ENCODE results near the gene IFNK.
"Not testable (repeated sequence)": the region's sequence is repeated elsewhere in the genome, so short reads cannot be mapped to it uniquely, and the experiment has no call there.

Gene IFNK

DNA sequence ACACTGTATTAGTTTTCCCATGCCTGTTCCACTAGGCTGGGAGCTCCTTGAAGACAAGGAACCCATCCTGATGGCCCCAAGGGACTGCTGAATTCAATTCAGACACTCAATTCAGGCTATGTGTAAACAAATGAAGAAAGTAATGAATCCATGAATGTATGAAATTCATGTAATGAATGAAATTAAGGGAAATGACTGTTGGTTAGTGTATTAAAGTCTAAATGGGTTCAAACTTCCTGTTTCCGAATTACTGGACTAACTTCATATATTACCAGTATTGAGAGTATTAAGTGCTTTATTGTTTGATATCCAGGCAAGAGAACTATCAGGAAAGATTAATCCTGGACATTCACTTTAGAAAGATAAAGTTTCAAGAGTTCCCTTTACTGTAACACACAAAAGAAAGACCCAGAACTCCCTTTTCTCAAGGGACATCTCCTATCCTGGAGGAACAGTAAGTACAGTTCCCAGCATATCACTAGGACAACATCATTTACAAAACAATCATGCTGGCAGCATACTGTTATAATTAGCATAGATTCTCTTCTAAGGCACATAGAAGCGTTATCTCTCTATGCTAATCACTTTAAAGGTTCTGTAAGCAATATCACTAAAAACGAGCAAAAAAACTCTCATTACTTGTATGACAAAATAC is 28.5 kb upstream of the IFNK start:
- Histone ChIP-seq H3K27me3 (ENCODE audit: low read depth, low read length) (peaks cover 18% of the 10 kb centered on the region), H3K9ac (ENCODE audit: low read length) (no peak overlapping the region), H2AFZ (ENCODE audit: low read depth, low read length) (no peak overlapping the region), H3K79me2 (ENCODE audit: low read length) (no peaks in the 10 kb centered on the region), H3K9me3 (ENCODE audit: insufficient read depth, low read length) (no peaks in the 10 kb centered on the region), H3K4me1 (ENCODE audit: low read length) (peaks cover 30% of the 10 kb centered on the region), H4K20me1 (ENCODE audit: insufficient read depth, low read length) (no peaks in the 10 kb centered on the region), H3K4me3 (ENCODE audit: low read length) (no peak overlapping the region), H3K36me3 (replicated peaks; ENCODE audit: low read depth, low read length) (no peaks in the 10 kb centered on the region), H3K27ac (ENCODE audit: low read length) (no peak overlapping the region), H3K4me2 (ENCODE audit: low read length) (peak overlapping the region; percentile 25; the same call in 1 of the 2 replicates)
- TF ChIP-seq, protein P1, sequence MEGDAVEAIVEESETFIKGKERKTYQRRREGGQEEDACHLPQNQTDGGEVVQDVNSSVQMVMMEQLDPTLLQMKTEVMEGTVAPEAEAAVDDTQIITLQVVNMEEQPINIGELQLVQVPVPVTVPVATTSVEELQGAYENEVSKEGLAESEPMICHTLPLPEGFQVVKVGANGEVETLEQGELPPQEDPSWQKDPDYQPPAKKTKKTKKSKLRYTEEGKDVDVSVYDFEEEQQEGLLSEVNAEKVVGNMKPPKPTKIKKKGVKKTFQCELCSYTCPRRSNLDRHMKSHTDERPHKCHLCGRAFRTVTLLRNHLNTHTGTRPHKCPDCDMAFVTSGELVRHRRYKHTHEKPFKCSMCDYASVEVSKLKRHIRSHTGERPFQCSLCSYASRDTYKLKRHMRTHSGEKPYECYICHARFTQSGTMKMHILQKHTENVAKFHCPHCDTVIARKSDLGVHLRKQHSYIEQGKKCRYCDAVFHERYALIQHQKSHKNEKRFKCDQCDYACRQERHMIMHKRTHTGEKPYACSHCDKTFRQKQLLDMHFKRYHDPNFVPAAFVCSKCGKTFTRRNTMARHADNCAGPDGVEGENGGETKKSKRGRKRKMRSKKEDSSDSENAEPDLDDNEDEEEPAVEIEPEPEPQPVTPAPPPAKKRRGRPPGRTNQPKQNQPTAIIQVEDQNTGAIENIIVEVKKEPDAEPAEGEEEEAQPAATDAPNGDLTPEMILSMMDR (IDR thresholded peaks at IDR 0.05; ENCODE audit: low read depth, low read length), result no peak
- no peak for TF ChIP-seq EZH2phosphoT487 (IDR thresholded peaks at IDR 0.05; ENCODE audit: low read depth)

- Histone ChIP-seq H3K79me2 (ENCODE audit: low read length) (no peaks in the 10 kb centered on the region), H3K9me3 (ENCODE audit: insufficient read depth, low read length) (no peaks in the 10 kb centered on the region), H3K36me3 (replicated peaks; ENCODE audit: low read depth, low read length) (no peaks in the 10 kb centered on the region), H3K27me3 (ENCODE audit: low read depth, low read length) (peaks cover 18% of the 10 kb centered on the region), H3K4me1 (ENCODE audit: low read length) (peaks cover 25% of the 10 kb centered on the region), H4K20me1 (ENCODE audit: insufficient read depth, low read length) (no peaks in the 10 kb centered on the region), H3K9ac (ENCODE audit: low read length) (no peak overlapping the region), H2AFZ (ENCODE audit: low read depth, low read length) (no peak overlapping the region), H3K4me2 (ENCODE audit: low read length) (no peak overlapping the region), H3K27ac (ENCODE audit: low read length) (no peak overlapping the region), H3K4me3 (ENCODE audit: low read length) (no peak overlapping the region)
- TF ChIP-seq, protein P1 (IDR thresholded peaks at IDR 0.05; ENCODE audit: low read depth, low read length), result no peak
- no peak for TF ChIP-seq EZH2phosphoT487 (IDR thresholded peaks at IDR 0.05; ENCODE audit: low read depth)
Observed at GRCh38 chr9:27496135-27496504, 28.0 kb upstream of the IFNK start.

- Histone ChIP-seq H3K4me2 (ENCODE audit: low read length) (no peak overlapping the region), H3K79me2 (ENCODE audit: low read length) (no peaks in the 10 kb centered on the region), H3K9ac (ENCODE audit: low read length) (no peak overlapping the region), H3K27me3 (ENCODE audit: low read depth, low read length) (peaks cover 20% of the 10 kb centered on the region), H3K36me3 (replicated peaks; ENCODE audit: low read depth, low read length) (no peaks in the 10 kb centered on the region), H3K4me3 (ENCODE audit: low read length) (no peak overlapping the region), H3K27ac (ENCODE audit: low read length) (no peak overlapping the region), H3K9me3 (ENCODE audit: insufficient read depth, low read length) (no peaks in the 10 kb centered on the region), H4K20me1 (ENCODE audit: insufficient read depth, low read length) (no peaks in the 10 kb centered on the region), H2AFZ (ENCODE audit: low read depth, low read length) (no peak overlapping the region), H3K4me1 (ENCODE audit: low read length) (peaks cover 25% of the 10 kb centered on the region)
- TF ChIP-seq EZH2phosphoT487 (IDR thresholded peaks at IDR 0.05; ENCODE audit: low read depth), result no peak
- TF ChIP-seq, protein P1 (IDR thresholded peaks at IDR 0.05; ENCODE audit: low read depth, low read length), result no peak
Observed at GRCh38 chr9:27497883-27498417, 26.1 kb upstream of the IFNK start.

GRCh38 chr9:27499451-27499850 is 24.6 kb upstream of the IFNK start:
- Histone ChIP-seq H3K79me2 (ENCODE audit: low read length) (no peaks in the 10 kb centered on the region), H3K9me3 (ENCODE audit: insufficient read depth, low read length) (no peaks in the 10 kb centered on the region), H3K9ac (ENCODE audit: low read length) (no peak overlapping the region), H2AFZ (ENCODE audit: low read depth, low read length) (no peak overlapping the region), H3K4me3 (ENCODE audit: low read length) (no peak overlapping the region; the same call in 1 of the 2 replicates), H3K36me3 (replicated peaks; ENCODE audit: low read depth, low read length) (no peaks in the 10 kb centered on the region), H3K27me3 (ENCODE audit: low read depth, low read length) (peaks cover 20% of the 10 kb centered on the region), H3K27ac (ENCODE audit: low read length) (no peak overlapping the region), H3K4me1 (ENCODE audit: low read length) (peaks cover 25% of the 10 kb centered on the region), H4K20me1 (ENCODE audit: insufficient read depth, low read length) (no peaks in the 10 kb centered on the region), H3K4me2 (ENCODE audit: low read length) (peak overlapping the region; percentile 59)
- TF ChIP-seq EZH2phosphoT487 (IDR thresholded peaks at IDR 0.05; ENCODE audit: low read depth), result no peak
- TF ChIP-seq, protein P1 (IDR thresholded peaks at IDR 0.05; ENCODE audit: low read depth, low read length), result no peak

DNA sequence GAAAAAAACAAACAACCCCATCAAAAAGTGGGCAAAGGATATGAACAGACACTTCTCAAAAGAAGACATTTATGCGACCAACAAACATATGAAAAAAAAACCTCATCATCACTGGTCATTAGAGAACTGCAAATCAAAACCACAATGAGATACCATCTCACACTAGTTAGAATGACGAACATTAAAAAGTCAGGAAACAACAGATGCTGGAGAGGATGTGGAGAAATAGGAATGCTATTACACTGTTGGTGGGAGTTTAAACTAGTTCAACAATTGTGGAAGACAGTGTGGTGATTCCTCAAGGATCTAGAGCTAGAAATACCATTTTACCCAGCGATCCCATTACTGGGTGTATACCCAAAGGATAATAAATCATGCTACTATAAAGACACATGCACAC is 23.2 kb upstream of the IFNK start:
- Histone ChIP-seq H3K27me3 (ENCODE audit: low read depth, low read length) (peaks cover 25% of the 10 kb centered on the region), H3K4me1 (ENCODE audit: low read length) (peaks cover 18% of the 10 kb centered on the region)
- H3K4me2 ChIP-seq (ENCODE audit: low read length); H3K27ac ChIP-seq (ENCODE audit: low read length); H3K36me3 ChIP-seq (replicated peaks; ENCODE audit: low read depth, low read length); H3K9me3 ChIP-seq (ENCODE audit: insufficient read depth, low read length); H4K20me1 ChIP-seq (ENCODE audit: insufficient read depth, low read length); H3K79me2 ChIP-seq (ENCODE audit: low read length); H3K4me3 ChIP-seq (ENCODE audit: low read length); H3K9ac ChIP-seq (ENCODE audit: low read length); H2AFZ ChIP-seq (ENCODE audit: low read depth, low read length): not testable (repeated sequence)

All from OCI-LY3 (cell line).